ENCODE results near the gene RNF40.

DNA sequence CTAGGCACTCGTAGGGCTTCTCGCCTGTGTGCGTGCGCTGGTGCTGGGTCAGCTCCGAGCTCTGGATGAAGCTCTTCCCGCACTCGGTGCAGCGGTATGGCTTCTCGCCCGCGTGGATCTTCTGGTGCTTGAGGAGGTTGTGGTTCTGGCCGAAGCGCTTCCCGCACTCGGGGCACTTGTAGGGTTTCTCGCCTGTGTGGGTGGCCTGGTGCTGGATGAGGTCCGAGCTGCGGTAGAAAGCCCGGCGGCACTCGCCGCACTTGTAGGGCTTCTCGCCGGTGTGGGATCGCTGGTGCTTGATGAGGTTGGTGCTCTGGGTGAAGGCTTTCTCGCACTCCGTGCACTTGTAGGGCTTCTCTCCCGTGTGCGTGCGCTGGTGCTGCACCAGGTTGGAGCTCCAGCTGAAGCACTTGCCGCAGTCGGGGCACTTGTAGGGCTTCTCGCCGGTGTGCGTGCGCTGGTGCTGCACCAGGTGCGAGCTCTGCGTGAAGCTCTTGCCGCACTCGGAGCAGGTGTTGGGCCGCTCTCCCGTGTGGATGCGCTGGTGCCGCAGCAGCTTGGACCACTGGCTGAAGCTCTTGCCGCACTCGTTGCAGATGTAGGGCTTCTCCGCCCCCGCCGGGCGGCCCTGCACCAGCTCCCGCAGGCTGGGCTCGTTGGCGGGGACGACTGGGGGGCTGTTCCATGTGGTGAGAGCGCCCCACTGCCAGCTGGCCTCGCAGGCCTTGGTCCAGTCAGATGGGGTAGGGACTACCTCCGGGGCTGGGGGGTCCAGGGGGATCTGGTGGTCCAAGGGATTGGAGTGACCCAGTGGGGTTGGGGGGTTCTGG is 21.4 kb downstream of the RNF40 start:
- TF ChIP-seq EZH2 (IDR thresholded peaks at IDR 0.05) (no peak), YY1 (IDR thresholded peaks at IDR 0.05; ENCODE audit: extremely low read depth, insufficient replicate concordance, low read depth, low read length) (no peak), CBX3 (IDR thresholded peaks at IDR 0.05; ENCODE audit: low read depth) (no peak), POLR2A (IDR thresholded peaks at IDR 0.05; ENCODE audit: borderline replicate concordance, extremely low read depth, insufficient read depth, insufficient read length) (no peak), RAD21 (IDR thresholded peaks at IDR 0.05; ENCODE audit: low read depth) (no peak), TCF7L2 (IDR thresholded peaks at IDR 0.05; ENCODE audit: borderline replicate concordance, extremely low read depth, insufficient read depth, insufficient read length) (no peak), ELF1 (IDR thresholded peaks at IDR 0.05; ENCODE audit: borderline replicate concordance, low read depth) (no peak), ZNF274 (IDR thresholded peaks at IDR 0.05; ENCODE audit: low read depth, low read length) (no peak), SIN3A (IDR thresholded peaks at IDR 0.05; ENCODE audit: low read depth) (no peak)
- TF ChIP-seq, protein P1, sequence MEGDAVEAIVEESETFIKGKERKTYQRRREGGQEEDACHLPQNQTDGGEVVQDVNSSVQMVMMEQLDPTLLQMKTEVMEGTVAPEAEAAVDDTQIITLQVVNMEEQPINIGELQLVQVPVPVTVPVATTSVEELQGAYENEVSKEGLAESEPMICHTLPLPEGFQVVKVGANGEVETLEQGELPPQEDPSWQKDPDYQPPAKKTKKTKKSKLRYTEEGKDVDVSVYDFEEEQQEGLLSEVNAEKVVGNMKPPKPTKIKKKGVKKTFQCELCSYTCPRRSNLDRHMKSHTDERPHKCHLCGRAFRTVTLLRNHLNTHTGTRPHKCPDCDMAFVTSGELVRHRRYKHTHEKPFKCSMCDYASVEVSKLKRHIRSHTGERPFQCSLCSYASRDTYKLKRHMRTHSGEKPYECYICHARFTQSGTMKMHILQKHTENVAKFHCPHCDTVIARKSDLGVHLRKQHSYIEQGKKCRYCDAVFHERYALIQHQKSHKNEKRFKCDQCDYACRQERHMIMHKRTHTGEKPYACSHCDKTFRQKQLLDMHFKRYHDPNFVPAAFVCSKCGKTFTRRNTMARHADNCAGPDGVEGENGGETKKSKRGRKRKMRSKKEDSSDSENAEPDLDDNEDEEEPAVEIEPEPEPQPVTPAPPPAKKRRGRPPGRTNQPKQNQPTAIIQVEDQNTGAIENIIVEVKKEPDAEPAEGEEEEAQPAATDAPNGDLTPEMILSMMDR (IDR thresholded peaks at IDR 0.05 in 2 of 3, conservative IDR thresholded peaks at IDR 0.05 in 1 of 3; ENCODE audit: borderline replicate concordance in 1 of 3, insufficient read depth in 1 of 3, low read depth in 2 of 3, low read length in 2 of 3) = no peak
- TF ChIP-seq, protein P2, sequence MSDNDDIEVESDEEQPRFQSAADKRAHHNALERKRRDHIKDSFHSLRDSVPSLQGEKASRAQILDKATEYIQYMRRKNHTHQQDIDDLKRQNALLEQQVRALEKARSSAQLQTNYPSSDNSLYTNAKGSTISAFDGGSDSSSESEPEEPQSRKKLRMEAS (IDR thresholded peaks at IDR 0.05) = no peak
- TF ChIP-seq, protein P3, sequence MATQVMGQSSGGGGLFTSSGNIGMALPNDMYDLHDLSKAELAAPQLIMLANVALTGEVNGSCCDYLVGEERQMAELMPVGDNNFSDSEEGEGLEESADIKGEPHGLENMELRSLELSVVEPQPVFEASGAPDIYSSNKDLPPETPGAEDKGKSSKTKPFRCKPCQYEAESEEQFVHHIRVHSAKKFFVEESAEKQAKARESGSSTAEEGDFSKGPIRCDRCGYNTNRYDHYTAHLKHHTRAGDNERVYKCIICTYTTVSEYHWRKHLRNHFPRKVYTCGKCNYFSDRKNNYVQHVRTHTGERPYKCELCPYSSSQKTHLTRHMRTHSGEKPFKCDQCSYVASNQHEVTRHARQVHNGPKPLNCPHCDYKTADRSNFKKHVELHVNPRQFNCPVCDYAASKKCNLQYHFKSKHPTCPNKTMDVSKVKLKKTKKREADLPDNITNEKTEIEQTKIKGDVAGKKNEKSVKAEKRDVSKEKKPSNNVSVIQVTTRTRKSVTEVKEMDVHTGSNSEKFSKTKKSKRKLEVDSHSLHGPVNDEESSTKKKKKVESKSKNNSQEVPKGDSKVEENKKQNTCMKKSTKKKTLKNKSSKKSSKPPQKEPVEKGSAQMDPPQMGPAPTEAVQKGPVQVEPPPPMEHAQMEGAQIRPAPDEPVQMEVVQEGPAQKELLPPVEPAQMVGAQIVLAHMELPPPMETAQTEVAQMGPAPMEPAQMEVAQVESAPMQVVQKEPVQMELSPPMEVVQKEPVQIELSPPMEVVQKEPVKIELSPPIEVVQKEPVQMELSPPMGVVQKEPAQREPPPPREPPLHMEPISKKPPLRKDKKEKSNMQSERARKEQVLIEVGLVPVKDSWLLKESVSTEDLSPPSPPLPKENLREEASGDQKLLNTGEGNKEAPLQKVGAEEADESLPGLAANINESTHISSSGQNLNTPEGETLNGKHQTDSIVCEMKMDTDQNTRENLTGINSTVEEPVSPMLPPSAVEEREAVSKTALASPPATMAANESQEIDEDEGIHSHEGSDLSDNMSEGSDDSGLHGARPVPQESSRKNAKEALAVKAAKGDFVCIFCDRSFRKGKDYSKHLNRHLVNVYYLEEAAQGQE (IDR thresholded peaks at IDR 0.05; ENCODE audit: low read depth) = no peak
